ENCODE data around the gene CERS4. TPM values are rescaled to one million over a fixed set of nuclear protein-coding genes. Genes with fewer than 3 reads are reported as not detected.

Gene CERS4
- total RNA-seq, 6 experiments from 2014 or later: 38.6 to 75.4 (median 58.3) TPM

DNA sequence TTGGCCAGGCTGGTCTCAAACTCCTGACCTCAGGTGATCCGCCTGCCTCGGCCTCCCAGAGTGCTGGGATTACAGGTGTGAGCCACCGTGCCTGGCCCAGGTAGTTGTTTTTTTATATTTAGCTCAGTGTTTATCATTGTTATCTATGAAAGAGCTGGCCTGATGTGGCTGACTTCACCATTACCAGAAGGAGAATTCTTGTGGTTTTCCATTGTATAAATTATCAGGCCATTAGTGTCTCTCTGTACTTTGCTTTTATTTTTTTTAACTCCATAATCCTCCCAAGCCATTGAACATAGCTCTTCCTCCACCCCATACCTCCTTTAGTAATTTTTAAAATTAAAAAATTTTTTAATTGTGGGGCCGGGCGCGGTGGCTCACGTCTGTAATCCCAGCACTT lies 24.2 kb downstream of the CERS4 start:
- H3K36me3 ChIP-seq: no peaks in the 10 kb centered on the region
- H3K9me3 ChIP-seq: no peaks in the 10 kb centered on the region
- DNase-seq (no peak), ATAC-seq (no peak)
- peaks cover 0 to 14% (median 0%) of the 10 kb centered on the region in 4 donors for H3K4me1 ChIP-seq
- no peak overlapping the region for H3K27ac ChIP-seq
- intact Hi-C loops (cut with DNase I): no loop called here
- no peak overlapping the region for H3K4me3 ChIP-seq
- no peak for TF ChIP-seq POLR2A (IDR thresholded peaks at IDR 0.05)
- TF ChIP-seq, protein P1, sequence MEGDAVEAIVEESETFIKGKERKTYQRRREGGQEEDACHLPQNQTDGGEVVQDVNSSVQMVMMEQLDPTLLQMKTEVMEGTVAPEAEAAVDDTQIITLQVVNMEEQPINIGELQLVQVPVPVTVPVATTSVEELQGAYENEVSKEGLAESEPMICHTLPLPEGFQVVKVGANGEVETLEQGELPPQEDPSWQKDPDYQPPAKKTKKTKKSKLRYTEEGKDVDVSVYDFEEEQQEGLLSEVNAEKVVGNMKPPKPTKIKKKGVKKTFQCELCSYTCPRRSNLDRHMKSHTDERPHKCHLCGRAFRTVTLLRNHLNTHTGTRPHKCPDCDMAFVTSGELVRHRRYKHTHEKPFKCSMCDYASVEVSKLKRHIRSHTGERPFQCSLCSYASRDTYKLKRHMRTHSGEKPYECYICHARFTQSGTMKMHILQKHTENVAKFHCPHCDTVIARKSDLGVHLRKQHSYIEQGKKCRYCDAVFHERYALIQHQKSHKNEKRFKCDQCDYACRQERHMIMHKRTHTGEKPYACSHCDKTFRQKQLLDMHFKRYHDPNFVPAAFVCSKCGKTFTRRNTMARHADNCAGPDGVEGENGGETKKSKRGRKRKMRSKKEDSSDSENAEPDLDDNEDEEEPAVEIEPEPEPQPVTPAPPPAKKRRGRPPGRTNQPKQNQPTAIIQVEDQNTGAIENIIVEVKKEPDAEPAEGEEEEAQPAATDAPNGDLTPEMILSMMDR (IDR thresholded peaks at IDR 0.05): no peak
- no peaks in the 10 kb centered on the region for H3K27me3 ChIP-seq
- 85% methylated on average over 5 of the region's 7 CpGs for WGBS (ENCODE audit: insufficient coverage, low coverage, low lambda C conversion rate, missing lambda C conversion rate)

DNA sequence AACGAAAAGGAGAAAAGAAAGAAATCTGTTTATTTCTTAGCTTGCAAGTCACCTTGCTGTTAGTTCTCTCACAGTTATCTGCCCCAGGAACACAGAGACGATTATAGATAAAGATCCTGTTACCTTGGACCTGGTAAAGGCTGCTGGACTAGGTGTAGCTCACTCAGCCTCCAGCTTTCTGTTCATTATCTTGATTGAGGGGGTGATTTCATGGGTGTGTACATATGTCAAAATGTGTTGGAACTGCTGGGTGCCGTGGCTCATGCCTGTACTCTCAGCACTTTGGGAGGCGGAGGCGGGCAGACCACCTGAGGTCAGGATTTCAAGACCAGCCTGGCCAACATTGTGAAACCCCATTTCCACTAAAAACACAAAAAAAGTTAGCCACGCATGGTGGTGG lies 27.9 kb downstream of the CERS4 start:
- H3K4me3 ChIP-seq: no peak overlapping the region
- no peak for ATAC-seq
- peak overlapping the region in 1 of 3 donors; percentile 60 for H3K27ac ChIP-seq
- H3K9me3 ChIP-seq: no peaks in the 10 kb centered on the region
- intact Hi-C loops (cut with DNase I): no loop called here
- no peak for TF ChIP-seq POLR2A (IDR thresholded peaks at IDR 0.05)
- TF ChIP-seq, protein P1 (IDR thresholded peaks at IDR 0.05): no peak
- WGBS (ENCODE audit: insufficient coverage, low coverage, low lambda C conversion rate, missing lambda C conversion rate): 33% methylated on average over 2 of the region's 6 CpGs
- no peaks in the 10 kb centered on the region for H3K27me3 ChIP-seq
- no peak for DNase-seq
- peaks cover 0 to 31% (median 5%) of the 10 kb centered on the region in 4 donors for H3K4me1 ChIP-seq
- H3K36me3 ChIP-seq: no peaks in the 10 kb centered on the region

DNA sequence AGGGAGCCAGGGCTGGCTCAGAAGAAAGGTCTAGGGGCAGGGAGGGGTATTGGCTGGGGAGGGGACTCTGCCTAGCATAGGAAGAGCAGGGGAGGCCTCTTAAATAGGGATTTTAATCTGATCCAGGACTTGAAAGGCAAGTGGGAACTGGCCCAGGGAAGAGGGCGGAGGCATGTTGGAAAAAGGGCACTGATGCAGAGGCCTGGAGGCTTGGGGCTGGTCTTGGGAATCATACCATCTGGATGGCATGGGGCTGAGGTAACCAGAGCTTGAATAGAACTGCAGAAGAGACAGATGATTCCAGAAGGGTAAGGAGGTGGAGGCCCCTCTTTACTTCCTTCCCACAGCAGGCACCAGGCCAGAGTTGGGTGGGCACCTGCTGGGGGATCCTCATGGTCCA lies 29.1 kb downstream of the CERS4 start:
- intact Hi-C loops (cut with DNase I): no loop called here
- WGBS (ENCODE audit: insufficient coverage, low coverage, low lambda C conversion rate, missing lambda C conversion rate): no CpG with 5 or more reads among the region's 1 CpG
- peaks cover 0 to 31% (median 5%) of the 10 kb centered on the region in 4 donors for H3K4me1 ChIP-seq
- H3K27ac ChIP-seq: no peak overlapping the region
- ATAC-seq: no peak
- no peaks in the 10 kb centered on the region for H3K27me3 ChIP-seq
- no peak for DNase-seq
- TF ChIP-seq POLR2A (IDR thresholded peaks at IDR 0.05): no peak
- TF ChIP-seq, protein P1 (IDR thresholded peaks at IDR 0.05): no peak
- H3K9me3 ChIP-seq: no peaks in the 10 kb centered on the region
- no peaks in the 10 kb centered on the region for H3K36me3 ChIP-seq
- H3K4me3 ChIP-seq: no peak overlapping the region

DNA sequence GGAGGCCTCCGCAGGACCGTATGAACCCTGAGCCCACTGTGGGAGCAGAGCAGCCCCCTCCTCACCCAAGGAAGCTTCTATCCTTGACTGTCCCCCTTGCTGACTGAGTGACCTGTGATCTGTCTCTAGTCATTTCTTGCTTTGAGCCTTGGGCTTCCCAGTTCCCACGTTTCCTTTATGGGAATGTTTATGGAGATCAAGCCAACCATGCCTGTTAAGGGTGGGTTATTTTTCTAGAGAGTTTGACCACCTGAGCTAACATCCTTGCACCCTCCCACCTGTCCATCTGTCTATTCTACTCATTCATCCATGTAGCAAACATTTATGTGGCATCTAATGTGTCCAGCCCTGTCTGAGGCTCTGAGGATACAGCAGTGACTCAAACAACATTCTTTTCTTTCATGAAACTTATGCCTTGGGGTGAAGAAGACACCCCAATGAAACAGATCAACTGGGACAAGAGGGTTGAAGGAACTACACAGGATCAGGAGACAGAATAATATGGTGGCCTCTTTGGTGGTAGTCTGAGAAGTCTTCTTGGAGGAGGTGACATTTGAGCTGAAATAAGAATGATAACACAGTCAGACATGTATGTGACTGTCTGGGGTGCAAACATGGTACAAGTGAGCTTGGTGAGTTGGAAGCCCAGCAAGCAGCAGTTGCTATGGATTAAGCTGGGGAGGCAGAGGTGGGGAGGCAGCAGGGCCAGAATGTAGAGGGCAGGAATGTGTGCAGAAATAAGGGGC lies 30.5 kb downstream of the CERS4 start:
- WGBS (ENCODE audit: insufficient coverage, low coverage, low lambda C conversion rate, missing lambda C conversion rate): 100% methylated on average over 1 of the region's 3 CpGs
- no peak for DNase-seq
- H3K27me3 ChIP-seq: no peaks in the 10 kb centered on the region
- peaks cover 0 to 31% (median 5%) of the 10 kb centered on the region in 4 donors for H3K4me1 ChIP-seq
- H3K9me3 ChIP-seq: no peaks in the 10 kb centered on the region
- H3K4me3 ChIP-seq: no peak overlapping the region
- H3K27ac ChIP-seq: peak overlapping the region in 2 of 3 donors; percentile 24 to 77
- intact Hi-C loops (cut with DNase I): no loop called here
- ATAC-seq: peak in 1 of 4 donors; percentile 8
- H3K36me3 ChIP-seq: no peaks in the 10 kb centered on the region
- no peak for TF ChIP-seq POLR2A (IDR thresholded peaks at IDR 0.05)
- TF ChIP-seq, protein P1 (IDR thresholded peaks at IDR 0.05): no peak

Measured in right lobe of liver (tissue), 6 donors.